Panc1 (cell line): ENCODE results near the gene BAHCC1.

ENCODE experiments used
- POLR2AphosphoS5 ChIP-seq: IDR thresholded peaks from 2 replicates; pipeline ENCODE4 v1.6.1; 2012; ENCODE audit warnings: mild to moderate bottlenecking, low read depth, low read length, moderate library complexity
- REST ChIP-seq, 2 experiments: IDR thresholded peaks; 2 replicates each; pipeline ENCODE4 v1.6.1; 2011 to 2012; ENCODE audit warnings: low read depth in 2 of 2, control low read depth in 1 of 2, low read length in 1 of 2, mild to moderate bottlenecking in 1 of 2, moderate library complexity in 1 of 2; ENCODE audit not compliant: insufficient read depth in 1 of 2
- SIN3A ChIP-seq: IDR thresholded peaks from 2 replicates; pipeline ENCODE4 v1.6.1; 2012; ENCODE audit warnings: low read depth, mild to moderate bottlenecking, low read length, moderate library complexity, borderline replicate concordance; ENCODE audit not compliant: insufficient read depth
- TF ChIP-seq, protein P1 (sequence below): fragments of 450-650 bp; IDR thresholded peaks from 2 replicates; pipeline ENCODE4 v1.5.1; 2017; ENCODE audit warnings: mild to moderate bottlenecking

DNA sequence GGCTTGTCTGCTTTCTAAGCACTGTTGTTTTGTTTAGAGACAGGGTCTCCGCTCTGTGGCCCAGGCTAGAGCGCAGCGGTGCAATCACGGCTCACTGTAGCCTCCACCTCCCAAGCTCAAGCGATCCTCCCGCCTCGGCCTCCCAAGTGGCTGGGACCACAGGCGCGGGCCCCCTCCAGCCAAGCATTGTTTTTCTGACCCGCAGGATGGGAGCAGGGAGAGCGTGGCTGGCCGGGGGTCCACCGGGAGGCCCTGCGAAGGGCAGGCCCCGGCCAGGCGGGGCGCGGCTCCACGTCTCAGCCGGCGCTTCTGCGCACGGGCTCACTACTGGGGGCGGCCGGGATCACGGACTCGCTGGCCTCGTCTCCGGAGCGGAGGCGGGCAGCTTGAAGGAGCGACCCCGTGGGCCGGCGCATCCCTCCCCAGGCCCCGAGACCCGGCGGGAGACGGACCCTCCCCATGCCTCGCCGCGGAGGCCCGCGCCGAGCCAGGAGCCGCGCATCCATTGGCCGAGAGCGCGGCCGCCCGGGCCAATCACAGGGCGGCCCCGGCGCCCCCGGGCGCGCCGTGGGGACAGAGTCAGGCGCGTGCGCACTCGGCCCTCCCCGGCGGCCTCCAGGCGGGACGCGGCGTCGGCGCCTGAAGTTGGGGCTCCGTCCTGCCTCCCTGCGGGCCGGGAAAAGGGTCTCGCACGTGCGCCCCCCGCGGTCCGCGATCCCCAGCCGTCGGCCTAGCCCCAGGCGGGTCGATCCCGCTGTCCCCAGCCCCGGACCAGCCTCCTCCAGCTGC is 92.4 kb downstream of the BAHCC1 start:
- TF ChIP-seq, protein P1, sequence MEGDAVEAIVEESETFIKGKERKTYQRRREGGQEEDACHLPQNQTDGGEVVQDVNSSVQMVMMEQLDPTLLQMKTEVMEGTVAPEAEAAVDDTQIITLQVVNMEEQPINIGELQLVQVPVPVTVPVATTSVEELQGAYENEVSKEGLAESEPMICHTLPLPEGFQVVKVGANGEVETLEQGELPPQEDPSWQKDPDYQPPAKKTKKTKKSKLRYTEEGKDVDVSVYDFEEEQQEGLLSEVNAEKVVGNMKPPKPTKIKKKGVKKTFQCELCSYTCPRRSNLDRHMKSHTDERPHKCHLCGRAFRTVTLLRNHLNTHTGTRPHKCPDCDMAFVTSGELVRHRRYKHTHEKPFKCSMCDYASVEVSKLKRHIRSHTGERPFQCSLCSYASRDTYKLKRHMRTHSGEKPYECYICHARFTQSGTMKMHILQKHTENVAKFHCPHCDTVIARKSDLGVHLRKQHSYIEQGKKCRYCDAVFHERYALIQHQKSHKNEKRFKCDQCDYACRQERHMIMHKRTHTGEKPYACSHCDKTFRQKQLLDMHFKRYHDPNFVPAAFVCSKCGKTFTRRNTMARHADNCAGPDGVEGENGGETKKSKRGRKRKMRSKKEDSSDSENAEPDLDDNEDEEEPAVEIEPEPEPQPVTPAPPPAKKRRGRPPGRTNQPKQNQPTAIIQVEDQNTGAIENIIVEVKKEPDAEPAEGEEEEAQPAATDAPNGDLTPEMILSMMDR: no peak
- TF ChIP-seq SIN3A: peak; percentile 53; the same call in 1 of the 2 replicates
- peak; percentile 82 for TF ChIP-seq POLR2AphosphoS5
- TF ChIP-seq REST (IDR thresholded peaks at IDR 0.05; ENCODE audit: insufficient read depth in 1 of 2, low read depth in 2 of 2, low read length in 1 of 2): no peak
